H1 (cell line): ENCODE measurements around the gene KRTAP10-7. TPM values are rescaled to one million over a fixed set of nuclear protein-coding genes. Genes with fewer than 3 reads are reported as not detected.

ENCODE experiments used
- ATF2 ChIP-seq: IDR thresholded peaks from 2 replicates; pipeline ENCODE4 v1.6.1; 2012; ENCODE audit warnings: low read length, inconsistent platforms
- GTF2F1 ChIP-seq: IDR thresholded peaks from 2 replicates; pipeline ENCODE4 v1.6.1; 2012; ENCODE audit warnings: low read depth, low read length, improper control_type of control experiment, borderline replicate concordance
- NRF1 ChIP-seq: IDR thresholded peaks from 2 replicates; pipeline ENCODE4 v1.6.1; 2011; ENCODE audit warnings: mild to moderate bottlenecking, low read depth, low read length, improper control_type of control experiment
- PHF8 ChIP-seq: fragments of 200-600 bp; sonication (generic); conservative IDR thresholded peaks from 2 replicates; pipeline ENCODE4 v1.7.1; 2012; ENCODE audit warnings: low read depth, mild to moderate bottlenecking, inconsistent platforms, low read length, moderate library complexity
- POU5F1 ChIP-seq: IDR thresholded peaks from 2 replicates; pipeline ENCODE4 v1.6.1; 2011; ENCODE audit warnings: low read depth, mild to moderate bottlenecking, low read length, moderate library complexity
- SP4 ChIP-seq: IDR thresholded peaks from 2 replicates; pipeline ENCODE4 v1.6.1; 2012; ENCODE audit warnings: low read length, inconsistent platforms
- TBP ChIP-seq: IDR thresholded peaks from 2 replicates; pipeline ENCODE4 v1.6.1; 2011; ENCODE audit warnings: low read depth, low read length, improper control_type of control experiment
- polyA plus RNA-seq, 7 experiments: library from polyadenylated mRNA; depleted of rRNA in 3 of 7; stranded (reverse) in 5 of 7; unstranded in 2 of 7; fragments of >200 nt in 5 of 7; fragments of 200-250 nt in 2 of 7; gene quantifications; 1 replicate in 5 of 7; 2 replicates in 1 of 7; 4 replicates in 1 of 7; pipeline versions ENCODE4 v1.2.1 to v1.2.3, GENCODE V29; 2011 to 2013; ENCODE audit warnings: missing spikeins in 2 of 7, mixed read lengths in 2 of 7
- total RNA-seq: library from RNA; stranded (reverse); fragmentation: NEBNext Ultra II Directional; extraction: Animal tissue kit (Norgen Biotek cat#: 25700); gene quantifications from 2 replicates; pipeline ENCODE4 v1.2.1, GENCODE V29; 2021

The KRTAP10-7 gene
- total and polyA plus RNA-seq, 2 of the 8 experiments (the other 6 are each of a cell fraction or from before 2014, with no cell fraction given) = not detected

- TF ChIP-seq ATF2 (no peak), GTF2F1 (no peak), PHF8 (no peak), SP4 (no peak), TBP (no peak), POU5F1 (no peak), NRF1 (no peak)
Observed at GRCh38 chr21:44594406-44594916, 5.9 kb upstream of the KRTAP10-7 start (continued).
